Measurements from ENCODE around the gene C19orf33.

Gene C19orf33

GRCh38 chr19:38280030-38280921 is 23.8 kb upstream of the C19orf33 start:
- DNase-seq: no peak

DNA sequence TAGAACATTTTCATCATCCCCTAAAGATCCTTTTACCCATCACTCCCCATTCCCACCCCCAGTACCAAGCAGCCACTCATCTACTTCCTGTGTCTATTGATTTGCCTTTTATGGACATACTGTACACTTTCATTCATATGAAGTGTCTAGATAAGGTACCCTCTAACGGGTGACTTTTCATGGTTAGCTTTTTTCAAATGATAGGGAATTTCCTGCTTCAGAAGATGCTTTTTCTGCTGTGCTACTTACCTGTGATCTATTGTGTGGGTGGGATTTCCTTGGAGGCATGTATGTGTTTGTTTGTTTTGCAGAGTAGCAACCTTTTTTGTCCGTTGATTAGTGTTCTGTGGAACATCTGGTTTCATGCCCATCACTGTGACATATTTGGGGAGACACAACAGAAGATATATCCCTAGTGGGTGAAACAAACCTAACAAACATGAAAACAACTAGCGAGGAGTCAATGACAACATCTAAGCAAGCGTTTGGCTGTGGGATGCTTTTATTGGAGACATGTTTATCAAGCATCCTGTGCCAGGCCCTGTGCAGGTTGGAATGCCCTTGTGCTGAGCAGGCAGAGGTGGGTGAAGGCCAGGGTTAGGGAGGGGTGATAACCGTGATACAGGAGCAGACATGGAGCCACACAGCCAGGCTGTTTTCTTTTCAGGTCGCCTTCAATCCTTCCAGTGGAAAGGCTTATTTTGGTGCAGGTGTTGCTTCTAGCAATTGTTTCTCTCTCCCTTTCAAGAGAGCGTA is 22.1 kb upstream of the C19orf33 start:
- DNase-seq: peak; percentile 68

- no peak for DNase-seq
Measured at GRCh38 chr19:38283271-38283670, 20.8 kb upstream of the C19orf33 start.

DNA sequence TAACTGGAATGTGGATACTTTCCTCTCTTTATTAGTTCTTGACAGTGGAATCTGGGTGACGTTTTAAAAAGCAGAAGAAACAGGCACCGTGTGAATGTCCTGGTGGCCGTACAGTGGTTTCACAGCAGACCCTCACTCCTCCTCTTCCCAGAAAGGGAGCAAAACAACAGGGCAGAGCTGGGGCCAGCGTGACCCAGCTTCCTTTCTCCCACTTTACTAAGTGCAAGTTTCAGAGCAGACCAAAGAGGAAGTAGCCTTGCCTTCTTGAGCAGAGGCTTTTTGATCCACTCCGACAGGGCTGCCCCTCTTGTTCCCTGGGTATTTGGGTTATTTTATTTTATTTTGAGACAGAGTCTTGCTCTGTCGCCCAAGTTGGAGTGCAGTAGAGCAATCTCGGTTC is 19.6 kb upstream of the C19orf33 start:
- no peak for DNase-seq

- DNase-seq: peak; percentile 70
Measured at GRCh38 chr19:38285567-38285966, 18.5 kb upstream of the C19orf33 start.

DNA sequence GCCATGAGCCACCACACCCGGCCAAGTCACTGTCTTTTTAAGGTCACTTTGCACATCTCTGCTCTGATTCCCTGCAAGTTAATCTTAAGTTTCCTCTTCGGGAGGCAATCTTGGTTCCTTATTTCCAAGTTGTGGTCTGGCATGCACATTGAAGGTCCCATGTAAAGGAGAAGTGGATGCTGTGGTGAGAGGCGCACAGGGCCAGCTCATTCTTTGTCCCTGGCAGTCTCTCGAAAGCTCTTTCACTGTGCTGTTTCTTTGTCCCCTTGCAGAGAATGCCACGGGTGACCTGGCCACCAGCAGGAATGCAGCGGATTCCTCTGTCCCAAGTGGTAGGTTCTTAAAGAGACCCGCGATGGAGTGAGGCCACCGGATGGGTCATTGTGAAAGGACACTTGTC is 16.4 kb upstream of the C19orf33 start:
- no peak for DNase-seq

DNA sequence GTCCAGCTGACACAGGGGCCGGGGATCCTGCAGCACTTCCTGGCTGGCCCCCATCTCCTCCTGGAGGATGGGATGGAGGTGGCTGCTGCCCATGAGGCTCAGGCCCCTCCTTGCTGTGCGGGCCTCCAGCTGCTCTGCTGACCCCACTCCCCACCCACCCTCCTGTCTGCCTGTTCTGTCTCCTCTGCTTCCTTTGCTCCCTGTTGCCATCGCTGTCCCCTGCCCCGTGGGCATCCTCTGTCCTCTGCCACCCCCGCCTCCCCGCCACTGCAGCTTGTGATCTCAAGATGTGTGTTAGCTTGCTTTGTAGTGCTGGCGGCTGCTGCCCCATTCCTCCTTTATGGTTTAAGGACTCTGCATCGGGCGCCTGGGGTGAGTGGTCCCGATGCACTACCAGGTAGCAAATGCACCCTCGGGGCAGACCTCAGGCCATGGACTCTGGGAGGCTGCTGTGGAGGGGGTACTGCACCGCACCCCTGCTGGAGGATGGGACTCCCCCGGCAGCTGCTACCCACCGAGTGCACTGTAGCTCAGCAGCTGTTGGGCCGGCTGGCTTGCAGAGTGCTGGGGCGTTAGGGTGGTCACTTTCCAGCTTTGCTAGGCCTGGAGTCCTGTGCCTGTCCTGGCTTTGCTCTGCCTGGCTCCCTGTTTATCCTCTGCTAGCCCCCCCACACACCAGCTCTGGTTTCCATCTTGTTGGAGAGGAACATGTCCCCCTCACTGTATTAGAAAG is 15.8 kb upstream of the C19orf33 start:
- DNase-seq: no peak

DNA sequence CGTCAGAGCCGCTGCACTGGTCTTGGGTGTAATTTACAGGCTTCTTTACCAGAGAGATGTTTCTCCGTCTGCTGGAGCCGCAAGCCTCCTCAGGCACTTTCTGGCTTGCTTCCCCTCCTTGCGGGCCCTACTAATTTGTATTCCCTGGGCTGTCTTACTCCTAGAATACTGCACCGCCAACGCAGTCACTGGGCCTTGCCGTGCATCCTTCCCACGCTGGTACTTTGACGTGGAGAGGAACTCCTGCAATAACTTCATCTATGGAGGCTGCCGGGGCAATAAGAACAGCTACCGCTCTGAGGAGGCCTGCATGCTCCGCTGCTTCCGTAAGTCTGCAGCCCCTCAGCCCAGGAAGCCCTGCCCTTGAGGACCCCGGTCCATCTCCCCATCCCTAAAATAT is 14.1 kb upstream of the C19orf33 start:
- no peak for DNase-seq

GRCh38 chr19:38290631-38291147 is 13.4 kb upstream of the C19orf33 start:
- peak; percentile 97 for DNase-seq

DNA sequence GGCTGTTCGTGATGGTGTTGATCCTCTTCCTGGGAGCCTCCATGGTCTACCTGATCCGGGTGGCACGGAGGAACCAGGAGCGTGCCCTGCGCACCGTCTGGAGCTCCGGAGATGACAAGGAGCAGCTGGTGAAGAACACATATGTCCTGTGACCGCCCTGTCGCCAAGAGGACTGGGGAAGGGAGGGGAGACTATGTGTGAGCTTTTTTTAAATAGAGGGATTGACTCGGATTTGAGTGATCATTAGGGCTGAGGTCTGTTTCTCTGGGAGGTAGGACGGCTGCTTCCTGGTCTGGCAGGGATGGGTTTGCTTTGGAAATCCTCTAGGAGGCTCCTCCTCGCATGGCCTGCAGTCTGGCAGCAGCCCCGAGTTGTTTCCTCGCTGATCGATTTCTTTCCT is 12.2 kb upstream of the C19orf33 start:
- DNase-seq: no peak

GRCh38 chr19:38293281-38293680 is 10.8 kb upstream of the C19orf33 start:
- no peak for DNase-seq

DNA sequence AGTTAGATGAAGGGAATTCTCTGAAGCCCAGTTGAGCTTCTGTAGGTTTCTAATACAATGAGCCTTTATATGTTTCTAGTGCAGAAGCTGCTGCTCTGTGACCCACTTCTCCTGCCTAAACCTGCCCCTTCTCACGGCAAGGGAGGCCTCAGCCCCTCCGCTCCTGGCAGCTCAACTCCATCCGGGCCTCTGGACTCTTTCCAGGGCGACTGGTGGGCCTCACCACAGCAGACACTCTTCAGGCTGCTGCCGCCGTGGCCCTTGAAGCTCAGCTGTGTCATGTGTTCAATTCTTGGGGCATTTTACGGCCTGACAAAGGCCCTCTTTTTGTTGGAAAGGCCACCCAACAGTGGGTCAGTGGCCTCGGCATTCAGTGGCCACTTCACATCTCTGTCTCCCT is 10.0 kb upstream of the C19orf33 start:
- no peak for DNase-seq

GRCh38 chr19:38298821-38299680 is 5.0 kb upstream of the C19orf33 start:
- peak; percentile 49 for DNase-seq

DNA sequence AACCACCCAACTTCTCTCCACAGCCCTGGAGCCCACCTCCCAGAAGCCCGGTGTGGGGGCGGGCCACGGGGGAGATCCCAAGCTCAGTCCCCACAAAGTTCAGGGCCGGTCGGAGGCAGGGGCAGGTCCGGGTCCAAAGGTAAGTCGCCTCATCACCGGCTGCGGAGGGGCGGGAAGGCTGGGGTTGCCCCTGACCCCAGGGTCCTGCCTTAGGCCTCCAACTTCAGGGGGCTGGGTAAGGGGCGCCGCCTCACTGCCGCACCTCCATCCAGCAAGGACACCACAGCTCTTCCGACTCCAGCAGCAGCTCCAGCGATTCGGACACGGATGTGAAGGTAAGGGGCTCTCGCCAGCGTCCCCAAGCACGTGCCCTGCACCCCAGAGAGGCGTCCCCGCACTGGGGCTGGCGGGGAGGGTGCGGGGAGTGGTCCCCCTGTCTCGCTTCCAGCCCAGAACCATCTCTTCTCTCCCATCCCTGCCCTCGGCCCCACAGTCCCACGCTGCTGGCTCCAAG is 358 bp downstream of the C19orf33 start:
- DNase-seq: no peak

DNA sequence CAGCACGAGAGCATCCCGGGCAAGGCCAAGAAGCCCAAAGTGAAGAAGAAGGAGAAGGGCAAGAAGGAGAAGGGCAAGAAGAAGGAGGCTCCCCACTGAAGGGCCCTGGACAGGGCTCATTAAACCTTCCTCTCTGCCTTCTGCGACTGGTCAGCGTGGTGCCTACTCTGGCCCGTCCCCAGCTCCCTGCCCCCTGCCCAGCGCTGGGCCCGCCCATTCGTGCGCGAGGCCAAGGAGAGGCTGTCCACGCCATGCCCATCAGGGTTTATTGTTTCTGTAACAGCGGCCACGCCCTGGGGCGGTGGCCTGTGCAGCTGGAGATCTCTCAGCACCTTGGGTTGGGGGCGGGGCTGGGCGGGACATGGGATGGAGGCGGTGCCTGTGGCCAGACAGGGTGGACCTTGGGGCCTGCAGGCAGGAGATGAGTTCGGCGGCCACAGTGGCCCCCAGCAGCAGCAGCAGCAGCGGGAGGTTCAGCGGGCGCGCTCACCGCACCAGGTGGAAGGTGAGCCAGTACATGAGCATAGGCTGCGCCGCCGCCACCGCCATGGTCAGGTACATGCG is 897 bp downstream of the C19orf33 start:
- DNase-seq: no peak

- no peak for DNase-seq
Measured at GRCh38 chr19:38306236-38306635, 2.2 kb downstream of the C19orf33 start.

GRCh38 chr19:38307076-38307475 is 3.0 kb downstream of the C19orf33 start:
- DNase-seq: no peak

DNA sequence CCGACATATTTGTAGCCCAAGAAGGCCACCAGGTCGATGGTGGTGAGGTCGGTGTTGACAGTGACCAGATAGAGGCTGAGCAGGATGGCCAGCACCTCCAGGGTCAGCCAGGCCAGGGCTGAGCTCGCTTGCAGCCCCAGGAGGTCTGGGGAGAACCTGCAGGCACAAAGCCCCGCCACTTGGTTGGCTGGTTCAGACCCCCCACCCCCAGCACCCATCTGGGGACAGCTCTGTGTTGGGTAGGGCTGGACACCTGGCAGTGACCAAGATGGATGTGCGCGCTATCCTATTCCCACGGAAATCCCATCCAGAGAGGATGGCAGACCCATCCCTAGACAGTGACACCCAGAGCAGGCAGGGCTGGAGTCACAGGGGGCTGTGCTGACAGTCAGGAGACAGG is 3.5 kb downstream of the C19orf33 start:
- DNase-seq: no peak

DNA sequence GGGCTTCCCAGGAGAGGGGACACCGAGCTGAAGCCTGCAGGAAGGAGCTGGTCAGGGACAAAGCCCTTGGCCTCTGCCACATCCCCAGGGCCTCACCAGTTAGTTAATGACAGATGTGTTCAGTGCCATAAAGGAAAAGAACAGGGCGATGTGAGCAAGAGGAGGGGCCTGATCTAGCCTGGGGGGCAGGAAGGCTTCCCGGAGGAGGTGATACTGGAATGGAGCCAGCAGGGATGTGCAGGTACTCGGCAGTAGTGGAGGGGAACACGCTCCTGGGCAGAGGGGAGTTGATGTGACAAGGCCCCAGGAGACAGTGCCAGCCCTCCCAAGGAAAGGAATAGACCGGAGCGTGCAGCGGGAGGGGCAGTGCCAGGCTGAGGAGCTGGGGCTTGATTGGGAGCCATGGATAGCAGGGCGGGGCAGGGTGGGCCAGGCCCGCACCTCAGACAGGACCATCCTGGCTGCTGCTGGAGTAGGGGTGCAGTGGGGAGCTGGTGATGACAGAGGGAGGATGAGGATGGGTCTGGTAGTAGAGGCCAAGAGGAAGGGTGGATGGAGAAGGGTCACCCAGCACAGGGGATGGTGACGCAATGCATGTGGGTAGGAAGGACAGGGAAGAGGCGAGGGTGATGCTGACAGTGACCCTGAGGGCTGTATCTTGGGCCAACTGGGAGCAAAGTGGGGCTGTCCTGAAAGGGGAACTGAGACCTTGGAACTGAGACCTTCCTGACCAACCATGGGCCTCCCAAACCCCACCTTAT is 4.1 kb downstream of the C19orf33 start:
- no peak for DNase-seq

DNA sequence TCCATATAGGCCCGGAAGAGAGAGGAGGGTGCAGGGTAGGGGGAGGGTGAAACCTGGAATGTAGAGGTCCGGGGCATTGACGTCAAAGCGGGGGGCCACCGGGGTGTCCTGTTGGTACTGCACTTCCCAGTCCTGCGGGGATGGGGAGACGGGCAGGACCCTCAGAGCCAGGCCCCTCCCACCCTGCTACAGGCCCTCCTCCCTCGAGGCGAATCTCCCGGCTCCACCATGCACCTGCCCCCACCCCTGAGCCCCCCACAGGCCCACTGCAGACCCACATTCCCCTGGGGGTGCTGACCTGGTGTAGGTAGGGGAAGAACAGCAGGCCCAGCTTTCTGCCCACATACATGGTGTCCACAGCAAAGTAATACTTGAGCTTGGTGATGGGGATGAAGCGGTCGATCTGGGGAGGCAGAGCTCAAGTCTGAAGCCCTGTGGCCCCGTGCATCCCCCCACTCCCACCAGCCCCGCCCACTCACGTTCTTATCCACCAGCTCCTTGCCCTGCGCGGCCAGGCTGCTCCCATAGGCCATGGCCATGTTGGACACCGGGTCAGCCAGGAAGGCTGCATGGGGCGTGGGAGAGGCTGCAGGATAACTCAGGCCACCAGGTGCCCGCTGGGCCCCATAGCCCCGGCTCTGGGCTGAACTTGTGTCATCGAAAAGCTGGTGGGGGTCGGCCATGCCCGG is 5.0 kb downstream of the C19orf33 start:
- no peak for DNase-seq

Measured in fibroblast of skin of back (primary cell).